H54 (cell line): ENCODE measurements around the gene CFAP46.

Source experiments
- DNase-seq: peaks from one replicate; pipeline ENCODE4 v3.0.0; 2011; ENCODE audit warnings: low spot score, mixed read lengths; ENCODE audit not compliant: insufficient read length
- FAIRE-seq: peaks from 3 replicates; lab custom pipeline; 2011; peaks lifted over from hg19 to GRCh38; lab: Jason Lieb, UNC
- POLR2A ChIP-seq: IDR thresholded peaks from 2 replicates; pipeline ENCODE4 v1.6.1; 2011; ENCODE audit warnings: low read depth, mild to moderate bottlenecking, low read length

Gene CFAP46

GRCh38 chr10:132984008-132984295, 41.6 kb upstream of the CFAP46 start:
- DNase-seq (no peak), FAIRE-seq (no peak)
- TF ChIP-seq POLR2A = no peak

GRCh38 chr10:132983252-132984007, 41.1 kb upstream of the CFAP46 start:
- DNase-seq = no peak
- TF ChIP-seq POLR2A = no peak
- no peak for FAIRE-seq

- no peak for FAIRE-seq
- no peak for TF ChIP-seq POLR2A
- no peak for DNase-seq
These were observed 40.1 kb upstream of the CFAP46 start for GRCh38 chr10:132982301-132982989.

- no peak for TF ChIP-seq POLR2A
- DNase-seq = no peak
- FAIRE-seq = no peak
These were observed 39.4 kb upstream of the CFAP46 start for GRCh38 chr10:132981746-132982145.

- no peak for TF ChIP-seq POLR2A
- FAIRE-seq (no peak), DNase-seq (no peak)
These were observed 38.8 kb upstream of the CFAP46 start for GRCh38 chr10:132981173-132981555.

GRCh38 chr10:132980426-132981172, 38.2 kb upstream of the CFAP46 start:
- FAIRE-seq = no peak
- no peak for DNase-seq
- TF ChIP-seq POLR2A = no peak

- DNase-seq (no peak), FAIRE-seq (no peak)
- TF ChIP-seq POLR2A = no peak
These were observed 37.4 kb upstream of the CFAP46 start for GRCh38 chr10:132979491-132980425.

GRCh38 chr10:132978542-132978941, 36.2 kb upstream of the CFAP46 start:
- DNase-seq (no peak), FAIRE-seq (no peak)
- no peak for TF ChIP-seq POLR2A

- FAIRE-seq = no peak
- no peak for TF ChIP-seq POLR2A
- DNase-seq = no peak
These were observed 35.4 kb upstream of the CFAP46 start for GRCh38 chr10:132977807-132978206.

- FAIRE-seq = no peak
- no peak for TF ChIP-seq POLR2A
- no peak for DNase-seq
These were observed 34.7 kb upstream of the CFAP46 start for GRCh38 chr10:132977076-132977475.

GRCh38 chr10:132975831-132976682, 33.7 kb upstream of the CFAP46 start:
- DNase-seq = no peak
- no peak for TF ChIP-seq POLR2A
- FAIRE-seq = no peak
